ENCODE results near the gene RER1. TPM values are rescaled to one million over a fixed set of nuclear protein-coding genes. Genes with fewer than 3 reads are reported as not detected.

The RER1 gene
- total RNA-seq, 4 donors from 2014 or later = 54.4 to 78.6 (median 69.8) TPM

- WGBS, 2 donors (ENCODE audit: low coverage in 1 of 2) = 80% methylated on average over 1 of the region's 7 CpGs; no CpG with 5 or more reads in 1 of the 2 donors
- no peak for TF ChIP-seq EP300 (IDR thresholded peaks at IDR 0.05)
- no peak for TF ChIP-seq POLR2A (IDR thresholded peaks at IDR 0.05)
- TF ChIP-seq POLR2AphosphoS5 (IDR thresholded peaks at IDR 0.05) = no peak
- no peak for TF ChIP-seq CTCF (IDR thresholded peaks at IDR 0.05)
- no peak overlapping the region for H3K27ac ChIP-seq
- H3K4me1 ChIP-seq = peaks cover 0 to 15% (median 11%) of the 10 kb centered on the region in 3 donors
- no peak for ATAC-seq
- no peak overlapping the region for H3K4me3 ChIP-seq
- H3K27me3 ChIP-seq = no peaks in the 10 kb centered on the region
- H3K36me3 ChIP-seq = peaks cover 0 to 100% of the 10 kb centered on the region in 2 donors
- no peaks in the 10 kb centered on the region for H3K9me3 ChIP-seq
These were observed 7.2 kb downstream of the RER1 start for GRCh38 chr1:2398871-2399270.

GRCh38 chr1:2399890-2400575 lies 8.4 kb downstream of the RER1 start:
- Histone ChIP-seq H3K27ac (no peak overlapping the region), H3K4me1 (peaks cover 0 to 3% (median 0%) of the 10 kb centered on the region in 3 donors), H3K9me3 (no peaks in the 10 kb centered on the region), H3K27me3 (no peaks in the 10 kb centered on the region), H3K4me3 (no peak overlapping the region), H3K36me3 (peaks cover 0 to 100% of the 10 kb centered on the region in 2 donors)
- WGBS, 2 donors (ENCODE audit: low coverage in 1 of 2) = 89 to 96% methylated on average over 6 to 8 of the region's 22 CpGs
- ATAC-seq = no peak
- no peak for TF ChIP-seq EP300 (IDR thresholded peaks at IDR 0.05)
- no peak for TF ChIP-seq POLR2AphosphoS5 (IDR thresholded peaks at IDR 0.05)
- no peak for TF ChIP-seq POLR2A (IDR thresholded peaks at IDR 0.05)

- no peaks in the 10 kb centered on the region for H3K27me3 ChIP-seq
- H3K27ac ChIP-seq = peak overlapping the region in 1 of 4 donors; percentile 29
- no peak overlapping the region for H3K4me3 ChIP-seq
- TF ChIP-seq POLR2A (IDR thresholded peaks at IDR 0.05) = no peak
- TF ChIP-seq EP300 (IDR thresholded peaks at IDR 0.05) = no peak
- no peak for TF ChIP-seq POLR2AphosphoS5 (IDR thresholded peaks at IDR 0.05)
- TF ChIP-seq CTCF (IDR thresholded peaks at IDR 0.05) = no peak
- peaks cover 0 to 100% of the 10 kb centered on the region in 2 donors for H3K36me3 ChIP-seq
- no peak for ATAC-seq
- H3K9me3 ChIP-seq = no peaks in the 10 kb centered on the region
- 73 to 81% methylated on average over 4 to 7 of the region's 10 CpGs for WGBS, 2 donors (ENCODE audit: low coverage in 1 of 2)
- H3K4me1 ChIP-seq = no peaks in the 10 kb centered on the region
These were observed 8.9 kb downstream of the RER1 start for GRCh38 chr1:2400576-2400909.

- peaks cover 0 to 100% of the 10 kb centered on the region in 2 donors for H3K36me3 ChIP-seq
- no peak for ATAC-seq
- no peak overlapping the region for H3K4me3 ChIP-seq
- TF ChIP-seq CTCF (IDR thresholded peaks at IDR 0.05) (no peak), POLR2A (IDR thresholded peaks at IDR 0.05) (no peak)
- H3K4me1 ChIP-seq = no peaks in the 10 kb centered on the region
- 90 to 96% methylated on average over 3 to 7 of the region's 14 CpGs for WGBS, 2 donors (ENCODE audit: low coverage in 1 of 2)
- H3K9me3 ChIP-seq = no peaks in the 10 kb centered on the region
- peak overlapping the region in 1 of 4 donors; percentile 29 for H3K27ac ChIP-seq
- H3K27me3 ChIP-seq = no peaks in the 10 kb centered on the region
These were observed 9.5 kb downstream of the RER1 start for GRCh38 chr1:2400950-2401649.

GRCh38 chr1:2402420-2402819 lies 10.8 kb downstream of the RER1 start:
- H3K27me3 ChIP-seq = no peaks in the 10 kb centered on the region
- no peak overlapping the region for H3K27ac ChIP-seq
- ATAC-seq = no peak
- no peak overlapping the region for H3K4me3 ChIP-seq
- 73% methylated on average over 5 of the region's 23 CpGs; no CpG with 5 or more reads in 1 of the 2 donors for WGBS, 2 donors (ENCODE audit: low coverage in 1 of 2)
- TF ChIP-seq POLR2AphosphoS5 (IDR thresholded peaks at IDR 0.05) = no peak
- no peak for TF ChIP-seq CTCF (IDR thresholded peaks at IDR 0.05)
- no peak for TF ChIP-seq EP300 (IDR thresholded peaks at IDR 0.05)
- no peak for TF ChIP-seq POLR2A (IDR thresholded peaks at IDR 0.05)
- peaks cover 0 to 100% of the 10 kb centered on the region in 2 donors for H3K36me3 ChIP-seq
- no peaks in the 10 kb centered on the region for H3K4me1 ChIP-seq
- H3K9me3 ChIP-seq = no peaks in the 10 kb centered on the region
